ENCODE data around the gene TMEM204. TPM values are rescaled to one million over a fixed set of nuclear protein-coding genes. Genes with fewer than 3 reads are reported as not detected.

TMEM204 gene
- polyA plus RNA-seq, 1 of the 3 experiments (the other 2 are of a cell fraction), result 2.3 TPM

GRCh38 chr16:1499756-1500464 lies 33.6 kb upstream of the TMEM204 start:
- TF ChIP-seq NFIC (IDR thresholded peaks at IDR 0.05; ENCODE audit: borderline replicate concordance), result no peak
- no peak for TF ChIP-seq RXRA (IDR thresholded peaks at IDR 0.05; ENCODE audit: borderline replicate concordance, low read depth)
- TF ChIP-seq REST (IDR thresholded peaks at IDR 0.05; ENCODE audit: low read depth, low read length), result no peak
- TF ChIP-seq SIN3A (IDR thresholded peaks at IDR 0.05; ENCODE audit: borderline replicate concordance, low read depth, low read length), result no peak
- TF ChIP-seq USF1 (IDR thresholded peaks at IDR 0.05; ENCODE audit: borderline replicate concordance, low read depth), result no peak
- TF ChIP-seq CHD2 (IDR thresholded peaks at IDR 0.05; ENCODE audit: low read length, partially characterized antibody), result no peak
- TF ChIP-seq RAD21 (IDR thresholded peaks at IDR 0.05; ENCODE audit: low read length), result no peak
- no peak for TF ChIP-seq MAX (IDR thresholded peaks at IDR 0.05; ENCODE audit: low read depth)
- TF ChIP-seq TAF1 (IDR thresholded peaks at IDR 0.05; ENCODE audit: borderline replicate concordance, low read depth, low read length), result no peak
- TF ChIP-seq POLR2AphosphoS5 (IDR thresholded peaks at IDR 0.05; ENCODE audit: low read depth, low read length), result no peak
- TF ChIP-seq RCOR1 (IDR thresholded peaks at IDR 0.05; ENCODE audit: low read length), result no peak
- no peak for TF ChIP-seq GABPA (IDR thresholded peaks at IDR 0.05; ENCODE audit: low read depth)
- TF ChIP-seq FOSL2 (IDR thresholded peaks at IDR 0.05; ENCODE audit: borderline replicate concordance, low read depth), result no peak
- TF ChIP-seq FOXJ3 (CRISPR knock-in tag; IDR thresholded peaks at IDR 0.05), result no peak
- TF ChIP-seq EZH2phosphoT487 (IDR thresholded peaks at IDR 0.05; ENCODE audit: borderline replicate concordance, low read depth), result no peak
- no peak overlapping the region for H2AFZ ChIP-seq (ENCODE audit: low read depth)
- no peak overlapping the region for H3K4me3 ChIP-seq (ENCODE audit: low read depth in 2 of 2, low read length in 1 of 2)
- no peaks in the 10 kb centered on the region; a peak in 1 of 4 replicates for H3K4me1 ChIP-seq (ENCODE audit: control insufficient read depth in 1 of 2, insufficient read depth in 2 of 2, low read depth in 1 of 2, low read length in 1 of 2)
- H4K20me1 ChIP-seq (ENCODE audit: insufficient read depth), result no peaks in the 10 kb centered on the region
- H3K9me2 ChIP-seq, result no peaks in the 10 kb centered on the region
- CTCF ChIA-PET, result no interaction called here
- peaks cover 0 to 63% of the 10 kb centered on the region in 2 experiments for H3K36me3 ChIP-seq (replicated peaks in 1 of 2; ENCODE audit: control insufficient read depth in 1 of 2, insufficient read depth in 2 of 2, low read length in 1 of 2)
- peaks cover under 1% of the 10 kb centered on the region; the same call in 1 of the 2 replicates for H3K79me2 ChIP-seq (ENCODE audit: insufficient read depth)
- H3K4me2 ChIP-seq, result no peak overlapping the region
- no peaks in the 10 kb centered on the region for H3F3A ChIP-seq (replicated peaks; ENCODE audit: insufficient read depth)
- POLR2A ChIA-PET, result no interaction called here
- no peaks in the 10 kb centered on the region for H3K27me3 ChIP-seq (ENCODE audit: insufficient read depth)
- H3K9me3 ChIP-seq, result no peaks in the 10 kb centered on the region
- no peak overlapping the region for H3K9ac ChIP-seq
- DNase-seq, result no peak
- WGBS (ENCODE audit: low lambda C conversion rate), result 93% methylated on average over 12 of the region's 36 CpGs
- no peak overlapping the region for H3K27ac ChIP-seq (ENCODE audit: low read depth in 2 of 2, low read length in 1 of 2)
